Jurkat, Clone E6-1 (cell line): ENCODE data around the gene ZSCAN12.

Experiments
- DNase-seq: peaks from one replicate; pipeline ENCODE4 v3.0.0-alpha.2; 2011; ENCODE audit warnings: low read depth, low spot score
- H3K4me3 ChIP-seq: 2 replicates; pipeline ENCODE4 v1.5.1; 2011; ENCODE audit warnings: mild to moderate bottlenecking, low read length, control low read depth, moderate library complexity

Gene ZSCAN12

GRCh38 chr6:28356666-28357020 lies 42.9 kb downstream of the ZSCAN12 start:
- DNase-seq, result no peak
- no peak overlapping the region for H3K4me3 ChIP-seq

- H3K4me3 ChIP-seq, result no peak overlapping the region
- DNase-seq, result peak; percentile 69
Observed at GRCh38 chr6:28355743-28356665, 43.5 kb downstream of the ZSCAN12 start.

GRCh38 chr6:28354688-28355554 lies 44.6 kb downstream of the ZSCAN12 start:
- no peak for DNase-seq
- no peak overlapping the region for H3K4me3 ChIP-seq

- DNase-seq, result no peak
- H3K4me3 ChIP-seq, result no peak overlapping the region
Observed at GRCh38 chr6:28353981-28354676, 45.4 kb downstream of the ZSCAN12 start.

GRCh38 chr6:28353356-28353755 lies 46.2 kb downstream of the ZSCAN12 start:
- H3K4me3 ChIP-seq, result no peak overlapping the region
- no peak for DNase-seq

GRCh38 chr6:28351493-28351925 lies 48.0 kb downstream of the ZSCAN12 start:
- no peak for DNase-seq
- H3K4me3 ChIP-seq, result no peak overlapping the region

- DNase-seq, result no peak
- H3K4me3 ChIP-seq, result no peak overlapping the region; the same call in 1 of the 2 replicates
Observed at GRCh38 chr6:28351087-28351486, 48.5 kb downstream of the ZSCAN12 start.

GRCh38 chr6:28349892-28350737 lies 49.4 kb downstream of the ZSCAN12 start, which contains the start of gene ZKSCAN3:
Gene ZKSCAN3 (plus strand): TSS chr6:28349947. CDS start chr6:28359587, 9,640 bp downstream.
- H3K4me3 ChIP-seq, result peak within 1 kb of the TSS; percentile 88
- peak; percentile 85 for DNase-seq

GRCh38 chr6:28349344-28349891 lies 50.1 kb downstream of the ZSCAN12 start:
- peak overlapping the region; percentile 88 for H3K4me3 ChIP-seq
- no peak for DNase-seq

GRCh38 chr6:28347119-28347518 lies 52.4 kb downstream of the ZSCAN12 start:
- H3K4me3 ChIP-seq, result no peak overlapping the region
- DNase-seq, result no peak

- no peak for DNase-seq
- H3K4me3 ChIP-seq, result no peak overlapping the region
Observed at GRCh38 chr6:28345201-28345600, 54.3 kb downstream of the ZSCAN12 start.

GRCh38 chr6:28343898-28344677 lies 55.5 kb downstream of the ZSCAN12 start:
- no peak overlapping the region for H3K4me3 ChIP-seq
- no peak for DNase-seq

- no peak overlapping the region for H3K4me3 ChIP-seq
- DNase-seq, result no peak
Observed at GRCh38 chr6:28340310-28341095, 59.0 kb downstream of the ZSCAN12 start.

GRCh38 chr6:28337121-28337520 lies 62.4 kb downstream of the ZSCAN12 start:
- H3K4me3 ChIP-seq, result peak overlapping the region; percentile 81; the same call in 1 of the 2 replicates
- no peak for DNase-seq

- peak; percentile 75 for DNase-seq
Observed at GRCh38 chr6:28336284-28337120, 63.0 kb downstream of the ZSCAN12 start.

More at GRCh38 chr6:28336284-28337120, 63.0 kb downstream of the ZSCAN12 start:
- H3K4me3 ChIP-seq, result peak overlapping the region; percentile 81
